ENCODE results near the gene TRPM8. TPM values are rescaled to one million over a fixed set of nuclear protein-coding genes. Genes with fewer than 3 reads are reported as not detected.
"Not testable (repeated sequence)": the region's sequence is repeated elsewhere in the genome, so short reads cannot be mapped to it uniquely, and the experiment has no call there.

Gene TRPM8
- total RNA-seq, 6 experiments from 2014 or later = 23.9 to 99.5 (median 48.6) TPM

GRCh38 chr2:233964581-233964980, 47.4 kb downstream of the TRPM8 start:
- WGBS (ENCODE audit: insufficient coverage, low coverage, low lambda C conversion rate, missing lambda C conversion rate) = 86% methylated on average over 2 of the region's 9 CpGs

GRCh38 chr2:233965032-233965603, 47.9 kb downstream of the TRPM8 start:
- Histone ChIP-seq H3K36me3 (no peaks in the 10 kb centered on the region), H3K9me3 (no peaks in the 10 kb centered on the region), H3K27ac (peak overlapping the region in 1 of 3 donors; percentile 40), H3K4me1 (peaks cover 0 to 10% (median 0%) of the 10 kb centered on the region in 4 donors), H3K4me3 (no peak overlapping the region), H3K27me3 (no peaks in the 10 kb centered on the region)
- no peak for TF ChIP-seq CTCF (IDR thresholded peaks at IDR 0.05)
- TF ChIP-seq POLR2A (IDR thresholded peaks at IDR 0.05) = no peak
- WGBS (ENCODE audit: insufficient coverage, low coverage, low lambda C conversion rate, missing lambda C conversion rate) = 30% methylated on average over 8 of the region's 10 CpGs
- ATAC-seq = peak; percentile 52 to 81 (median 66)
- intact Hi-C loops (cut with DNase I) = no loop called here
- DNase-seq = no peak

More at GRCh38 chr2:233964581-233964980, 47.4 kb downstream of the TRPM8 start:
- Histone ChIP-seq H3K27ac (no peak overlapping the region), H3K4me3 (no peak overlapping the region), H3K36me3 (no peaks in the 10 kb centered on the region), H3K9me3 (no peaks in the 10 kb centered on the region), H3K4me1 (peaks cover 0 to 10% (median 0%) of the 10 kb centered on the region in 4 donors), H3K27me3 (no peaks in the 10 kb centered on the region)
- intact Hi-C loops (cut with DNase I) = no loop called here
- DNase-seq (no peak), ATAC-seq (no peak)
- TF ChIP-seq CTCF (IDR thresholded peaks at IDR 0.05) (no peak), POLR2A (IDR thresholded peaks at IDR 0.05) (no peak)

- peak in 3 of 4 donors; percentile 62 to 65 (median 65) for ATAC-seq
- WGBS (ENCODE audit: insufficient coverage, low coverage, low lambda C conversion rate, missing lambda C conversion rate) = 29% methylated on average over 5 of the region's 7 CpGs
- H3K4me1 ChIP-seq; H3K27me3 ChIP-seq; H3K4me3 ChIP-seq; H3K36me3 ChIP-seq; H3K9me3 ChIP-seq; DNase-seq; intact Hi-C loops (cut with DNase I): not testable (repeated sequence)
- H3K27ac ChIP-seq = peak overlapping the region in 2 of 3 donors; percentile 40
Observed at GRCh38 chr2:233965646-233966045, 48.5 kb downstream of the TRPM8 start.

GRCh38 chr2:233966388-233966787, 49.2 kb downstream of the TRPM8 start:
- no peak overlapping the region for H3K4me3 ChIP-seq
- H3K27me3 ChIP-seq = no peaks in the 10 kb centered on the region
- WGBS (ENCODE audit: insufficient coverage, low coverage, low lambda C conversion rate, missing lambda C conversion rate) = 38% methylated on average over 5 of the region's 7 CpGs
- TF ChIP-seq CTCF (IDR thresholded peaks at IDR 0.05) = no peak
- peak; percentile 55 for TF ChIP-seq POLR2A (IDR thresholded peaks at IDR 0.05)
- peaks cover 0 to 10% (median 0%) of the 10 kb centered on the region in 4 donors for H3K4me1 ChIP-seq
- no peaks in the 10 kb centered on the region for H3K9me3 ChIP-seq
- ATAC-seq (peak; percentile 46 to 91 (median 78)), DNase-seq (peak in 1 of 3 donors; percentile 66)
- peak overlapping the region in 1 of 3 donors; percentile 40 for H3K27ac ChIP-seq
- intact Hi-C loops (cut with DNase I) = no loop called here
- H3K36me3 ChIP-seq = no peaks in the 10 kb centered on the region

- TF ChIP-seq CTCF (IDR thresholded peaks at IDR 0.05) (no peak), POLR2A (IDR thresholded peaks at IDR 0.05) (no peak)
- Histone ChIP-seq H3K27me3 (no peaks in the 10 kb centered on the region), H3K36me3 (no peaks in the 10 kb centered on the region), H3K9me3 (no peaks in the 10 kb centered on the region), H3K4me3 (no peak overlapping the region), H3K27ac (no peak overlapping the region), H3K4me1 (peaks cover 0 to 10% (median 0%) of the 10 kb centered on the region in 4 donors)
- intact Hi-C loops (cut with DNase I) = no loop called here
- ATAC-seq (no peak), DNase-seq (no peak)
- WGBS (ENCODE audit: insufficient coverage, low coverage, low lambda C conversion rate, missing lambda C conversion rate) = 70% methylated on average over 2 of the region's 2 CpGs
Observed at GRCh38 chr2:233967164-233967563, 50.0 kb downstream of the TRPM8 start.

All from right lobe of liver (tissue), 6 donors.